HL-60 (cell line): Measurements from ENCODE around the gene PRRG2.

Experiments
- DNase-seq, 2 experiments: peaks; one replicate each; pipeline ENCODE4 v3.0.0-alpha.2; 2010 to 2020; ENCODE audit warnings: low read depth in 1 of 2, low spot score in 1 of 2
- H3K27ac ChIP-seq: fragments of 250-450 bp; sonication (Bioruptor Pico); replicated peaks from 2 replicates; pipeline ENCODE4 v1.5.1; 2020; ENCODE audit warnings: mild to moderate bottlenecking, moderate library complexity
- H3K27me3 ChIP-seq: fragments of 250-450 bp; sonication (Bioruptor Pico); 2 replicates; pipeline ENCODE4 v1.5.1; 2021; ENCODE audit warnings: mild to moderate bottlenecking, moderate library complexity; ENCODE audit not compliant: insufficient read depth, poor library complexity, severe bottlenecking
- H3K4me3 ChIP-seq: replicated peaks from 2 replicates; pipeline ENCODE4 v1.5.1; 2011; ENCODE audit warnings: mild to moderate bottlenecking, control low read depth, low read length; ENCODE audit not compliant: insufficient read depth
- GABPA ChIP-seq: IDR thresholded peaks from 2 replicates; pipeline ENCODE4 v1.6.1; 2012; ENCODE audit warnings: low read depth
- POLR2AphosphoS5 ChIP-seq: IDR thresholded peaks from 2 replicates; pipeline ENCODE4 v1.6.1; 2012; ENCODE audit warnings: low read depth
- SPI1 ChIP-seq: IDR thresholded peaks from 2 replicates; pipeline ENCODE4 v1.6.1; 2012; ENCODE audit warnings: low read depth, mild to moderate bottlenecking, borderline replicate concordance
- TF ChIP-seq, protein P1 (sequence below): IDR thresholded peaks from 2 replicates; pipeline ENCODE4 v1.6.1; 2012; ENCODE audit warnings: low read depth; ENCODE audit not compliant: insufficient replicate concordance
- TF ChIP-seq, protein P2 (sequence below): IDR thresholded peaks from one replicate; pipeline ENCODE4 v1.5.1; 2011; ENCODE audit warnings: low read length, control low read depth, inconsistent platforms; ENCODE audit not compliant: insufficient read depth

The PRRG2 gene

DNA sequence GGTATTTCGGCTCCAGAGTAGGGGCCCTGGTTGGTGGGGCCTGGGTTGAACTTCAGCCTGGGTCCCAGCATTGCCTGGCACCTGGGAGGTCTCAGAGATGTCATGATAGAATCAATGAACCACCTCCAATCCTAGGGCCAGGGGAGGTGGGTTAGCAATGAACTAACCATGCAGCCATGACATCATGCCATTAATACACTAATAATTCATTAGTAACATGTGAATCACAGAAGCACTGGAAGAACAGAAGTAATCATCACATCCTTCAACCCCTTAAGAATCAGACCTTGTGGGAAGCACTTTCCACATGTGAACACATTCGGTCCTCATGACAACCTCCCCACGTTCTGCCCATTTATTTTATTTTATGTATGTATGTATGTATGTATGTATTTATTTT, 7.7 kb upstream of the PRRG2 start:
- no peak overlapping the region for H3K4me3 ChIP-seq
- no peaks in the 10 kb centered on the region for H3K27me3 ChIP-seq
- DNase-seq = no peak
- no peak for TF ChIP-seq SPI1
- TF ChIP-seq, protein P1, sequence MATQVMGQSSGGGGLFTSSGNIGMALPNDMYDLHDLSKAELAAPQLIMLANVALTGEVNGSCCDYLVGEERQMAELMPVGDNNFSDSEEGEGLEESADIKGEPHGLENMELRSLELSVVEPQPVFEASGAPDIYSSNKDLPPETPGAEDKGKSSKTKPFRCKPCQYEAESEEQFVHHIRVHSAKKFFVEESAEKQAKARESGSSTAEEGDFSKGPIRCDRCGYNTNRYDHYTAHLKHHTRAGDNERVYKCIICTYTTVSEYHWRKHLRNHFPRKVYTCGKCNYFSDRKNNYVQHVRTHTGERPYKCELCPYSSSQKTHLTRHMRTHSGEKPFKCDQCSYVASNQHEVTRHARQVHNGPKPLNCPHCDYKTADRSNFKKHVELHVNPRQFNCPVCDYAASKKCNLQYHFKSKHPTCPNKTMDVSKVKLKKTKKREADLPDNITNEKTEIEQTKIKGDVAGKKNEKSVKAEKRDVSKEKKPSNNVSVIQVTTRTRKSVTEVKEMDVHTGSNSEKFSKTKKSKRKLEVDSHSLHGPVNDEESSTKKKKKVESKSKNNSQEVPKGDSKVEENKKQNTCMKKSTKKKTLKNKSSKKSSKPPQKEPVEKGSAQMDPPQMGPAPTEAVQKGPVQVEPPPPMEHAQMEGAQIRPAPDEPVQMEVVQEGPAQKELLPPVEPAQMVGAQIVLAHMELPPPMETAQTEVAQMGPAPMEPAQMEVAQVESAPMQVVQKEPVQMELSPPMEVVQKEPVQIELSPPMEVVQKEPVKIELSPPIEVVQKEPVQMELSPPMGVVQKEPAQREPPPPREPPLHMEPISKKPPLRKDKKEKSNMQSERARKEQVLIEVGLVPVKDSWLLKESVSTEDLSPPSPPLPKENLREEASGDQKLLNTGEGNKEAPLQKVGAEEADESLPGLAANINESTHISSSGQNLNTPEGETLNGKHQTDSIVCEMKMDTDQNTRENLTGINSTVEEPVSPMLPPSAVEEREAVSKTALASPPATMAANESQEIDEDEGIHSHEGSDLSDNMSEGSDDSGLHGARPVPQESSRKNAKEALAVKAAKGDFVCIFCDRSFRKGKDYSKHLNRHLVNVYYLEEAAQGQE = no peak
- no peak for TF ChIP-seq POLR2AphosphoS5
- TF ChIP-seq, protein P2, sequence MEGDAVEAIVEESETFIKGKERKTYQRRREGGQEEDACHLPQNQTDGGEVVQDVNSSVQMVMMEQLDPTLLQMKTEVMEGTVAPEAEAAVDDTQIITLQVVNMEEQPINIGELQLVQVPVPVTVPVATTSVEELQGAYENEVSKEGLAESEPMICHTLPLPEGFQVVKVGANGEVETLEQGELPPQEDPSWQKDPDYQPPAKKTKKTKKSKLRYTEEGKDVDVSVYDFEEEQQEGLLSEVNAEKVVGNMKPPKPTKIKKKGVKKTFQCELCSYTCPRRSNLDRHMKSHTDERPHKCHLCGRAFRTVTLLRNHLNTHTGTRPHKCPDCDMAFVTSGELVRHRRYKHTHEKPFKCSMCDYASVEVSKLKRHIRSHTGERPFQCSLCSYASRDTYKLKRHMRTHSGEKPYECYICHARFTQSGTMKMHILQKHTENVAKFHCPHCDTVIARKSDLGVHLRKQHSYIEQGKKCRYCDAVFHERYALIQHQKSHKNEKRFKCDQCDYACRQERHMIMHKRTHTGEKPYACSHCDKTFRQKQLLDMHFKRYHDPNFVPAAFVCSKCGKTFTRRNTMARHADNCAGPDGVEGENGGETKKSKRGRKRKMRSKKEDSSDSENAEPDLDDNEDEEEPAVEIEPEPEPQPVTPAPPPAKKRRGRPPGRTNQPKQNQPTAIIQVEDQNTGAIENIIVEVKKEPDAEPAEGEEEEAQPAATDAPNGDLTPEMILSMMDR = no peak
- TF ChIP-seq GABPA = no peak
- no peak overlapping the region for H3K27ac ChIP-seq

- TF ChIP-seq SPI1 (no peak), POLR2AphosphoS5 (no peak), GABPA (no peak)
- TF ChIP-seq, protein P1 = no peak
- TF ChIP-seq, protein P2 = no peak
- DNase-seq = no peak
- Histone ChIP-seq H3K27me3 (no peaks in the 10 kb centered on the region), H3K27ac (no peak overlapping the region), H3K4me3 (no peak overlapping the region)
Measured at GRCh38 chr19:49574206-49574755, 6.8 kb upstream of the PRRG2 start.

DNA sequence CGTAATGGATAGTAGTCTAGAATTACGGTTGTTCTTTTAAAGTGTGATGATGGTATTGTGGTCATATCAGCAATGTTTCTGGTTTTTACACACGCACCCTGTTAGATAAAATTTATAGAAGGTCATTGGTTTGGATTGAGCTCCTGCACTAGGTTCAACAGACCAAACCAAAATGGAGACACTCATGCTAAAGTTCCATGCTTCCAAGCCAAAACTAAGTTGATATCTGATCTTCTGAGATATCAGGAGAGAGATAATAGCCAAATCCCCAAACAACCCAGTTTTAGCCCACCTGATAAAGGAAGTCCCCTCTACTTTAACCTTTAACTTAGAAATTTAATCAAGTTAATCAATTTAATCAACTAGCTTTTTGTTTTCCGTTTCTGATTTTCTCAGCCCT, 1.9 kb upstream of the PRRG2 start:
- peak overlapping the region; percentile 86; the same call in 1 of the 2 replicates for H3K4me3 ChIP-seq
- TF ChIP-seq, protein P1 = no peak
- TF ChIP-seq, protein P2 = no peak
- TF ChIP-seq POLR2AphosphoS5 (no peak), GABPA (no peak), SPI1 (no peak)
- H3K27me3 ChIP-seq = no peaks in the 10 kb centered on the region
- no peak overlapping the region for H3K27ac ChIP-seq
- no peak for DNase-seq
